Small intestine (tissue), 7 donors: Measurements from ENCODE around the gene PACSIN1. TPM values are rescaled to one million over a fixed set of nuclear protein-coding genes. Genes with fewer than 3 reads are reported as not detected.

Experiments used
- DNase-seq, 2 donors: peaks; one replicate each; pipeline versions ENCODE4 v3.0.0 to v3.0.0-alpha.2; 2013
- FAIRE-seq: peaks from 2 replicates; lab custom pipeline; 2012; peaks lifted over from hg19 to GRCh38; lab: Jason Lieb, UNC
- H3K27ac ChIP-seq, 3 donors: one replicate each; pipeline ENCODE4 v1.5.1; 2013; ENCODE audit warnings: low read length in 2 of 3, mild to moderate bottlenecking in 2 of 3, control low read depth in 1 of 3, inconsistent platforms in 1 of 3, low read depth in 1 of 3, moderate library complexity in 1 of 3
- H3K27me3 ChIP-seq, 3 donors: one replicate each; pipeline ENCODE4 v1.6.1; 2013; ENCODE audit warnings: low read length in 3 of 3, inconsistent platforms in 1 of 3; ENCODE audit not compliant: control insufficient read depth in 3 of 3, insufficient read depth in 3 of 3
- H3K36me3 ChIP-seq, 3 donors: one replicate each; pipeline ENCODE4 v1.6.1; 2013; ENCODE audit warnings: low read length in 3 of 3, inconsistent platforms in 1 of 3, low read depth in 1 of 3, mild to moderate bottlenecking in 1 of 3, moderate library complexity in 1 of 3; ENCODE audit not compliant: control insufficient read depth in 3 of 3, insufficient read depth in 2 of 3
- H3K4me1 ChIP-seq, 3 donors: one replicate each; pipeline ENCODE4 v1.6.1; 2013; ENCODE audit warnings: low read length in 2 of 3, inconsistent platforms in 1 of 3, low read depth in 1 of 3, mild to moderate bottlenecking in 1 of 3, moderate library complexity in 1 of 3; ENCODE audit not compliant: control insufficient read depth in 3 of 3, insufficient read depth in 2 of 3
- H3K4me3 ChIP-seq, 3 donors: one replicate each; pipeline ENCODE4 v1.5.1; 2013; ENCODE audit warnings: low read length in 3 of 3, control low read depth in 1 of 3, inconsistent platforms in 1 of 3, low read depth in 1 of 3, mild to moderate bottlenecking in 1 of 3, moderate library complexity in 1 of 3
- H3K9me3 ChIP-seq, 2 donors: one replicate each; pipeline ENCODE4 v1.6.1; 2013; ENCODE audit warnings: low read depth in 1 of 2, low read length in 1 of 2; ENCODE audit not compliant: control insufficient read depth in 2 of 2, insufficient read depth in 1 of 2
- WGBS, 3 donors: extraction: QIAGEN DNeasy Blood & Tissue Kit; methylation state at CpG; one replicate each; pipeline ENCODE4 v1.1.7; 2013; 5-methylcytosine and 5-hydroxymethylcytosine counted together
- polyA plus RNA-seq, 4 donors: library from polyadenylated mRNA; stranded (reverse) in 3 of 4; unstranded in 1 of 4; fragments of 200-250 nt in 3 of 4; fragments of 120-200 nt in 1 of 4; gene quantifications; one replicate each; pipeline versions ENCODE4 v1.2.1 to v1.2.3, GENCODE V29; 2013
- donor health status: healthy with polysubstance abuse.
- donor health status: control.
- donor health status: control.
- donor health status: Bipolar disorder and iron deficiency.
- donor health status: healthy.

PACSIN1 gene
- polyA plus RNA-seq, 4 donors, result 0.19 to 1.6 TPM; not detected in 2

GRCh38 chr6:34517461-34517881 is 51.6 kb downstream of the PACSIN1 start:
- Histone ChIP-seq H3K9me3 (no peaks in the 10 kb centered on the region), H3K4me3 (no peak overlapping the region), H3K4me1 (no peaks in the 10 kb centered on the region), H3K27ac (no peak overlapping the region), H3K36me3 (no peaks in the 10 kb centered on the region), H3K27me3 (peaks cover 0 to 25% (median 5%) of the 10 kb centered on the region in 3 donors)
- FAIRE-seq, result no peak
- WGBS, 3 donors, result 60 to 74% (median 69%) methylated on average over 4 of the region's 4 CpGs
- no peak for DNase-seq

- H3K4me3 ChIP-seq, result no peak overlapping the region
- H3K27me3 ChIP-seq, result peaks cover 0 to 25% (median 5%) of the 10 kb centered on the region in 3 donors
- H3K27ac ChIP-seq, result no peak overlapping the region
- no peaks in the 10 kb centered on the region for H3K36me3 ChIP-seq
- H3K9me3 ChIP-seq, result no peaks in the 10 kb centered on the region
- H3K4me1 ChIP-seq, result no peaks in the 10 kb centered on the region
- 86 to 88% (median 88%) methylated on average over 8 of the region's 8 CpGs for WGBS, 3 donors
- DNase-seq (no peak), FAIRE-seq (no peak)
Observed at GRCh38 chr6:34517966-34518365, 52.1 kb downstream of the PACSIN1 start.

GRCh38 chr6:34518669-34519365 is 52.9 kb downstream of the PACSIN1 start:
- no peaks in the 10 kb centered on the region for H3K9me3 ChIP-seq
- no peaks in the 10 kb centered on the region for H3K36me3 ChIP-seq
- DNase-seq, result no peak
- peaks cover 0 to 24% (median 5%) of the 10 kb centered on the region in 3 donors for H3K27me3 ChIP-seq
- no peaks in the 10 kb centered on the region for H3K4me1 ChIP-seq
- FAIRE-seq, result no peak
- H3K27ac ChIP-seq, result no peak overlapping the region
- WGBS, 3 donors, result 67 to 83% (median 69%) methylated on average over 3 to 4 of the region's 4 CpGs
- no peak overlapping the region for H3K4me3 ChIP-seq

GRCh38 chr6:34519971-34520644 is 54.2 kb downstream of the PACSIN1 start:
- 89 to 91% (median 91%) methylated on average over 8 of the region's 8 CpGs for whole genome bisulfite sequencing, 3 donors
- no peak for FAIRE-seq
- H3K27me3 ChIP-seq, result peaks cover 0 to 11% (median 3%) of the 10 kb centered on the region in 3 donors
- DNase-seq, result no peak
- no peaks in the 10 kb centered on the region for H3K4me1 ChIP-seq
- no peaks in the 10 kb centered on the region for H3K36me3 ChIP-seq
- no peak overlapping the region for H3K27ac ChIP-seq
- H3K4me3 ChIP-seq, result no peak overlapping the region
- no peaks in the 10 kb centered on the region for H3K9me3 ChIP-seq

- no peaks in the 10 kb centered on the region for H3K36me3 ChIP-seq
- no peak overlapping the region for H3K27ac ChIP-seq
- H3K4me3 ChIP-seq, result no peak overlapping the region
- H3K9me3 ChIP-seq, result no peaks in the 10 kb centered on the region
- 81 to 87% (median 86%) methylated on average over 19 to 24 of the region's 24 CpGs for WGBS, 3 donors
- FAIRE-seq (no peak), DNase-seq (no peak)
- no peaks in the 10 kb centered on the region for H3K4me1 ChIP-seq
- H3K27me3 ChIP-seq, result peaks cover 0 to 5% (median 0%) of the 10 kb centered on the region in 3 donors
Observed at GRCh38 chr6:34520645-34521462, 55.0 kb downstream of the PACSIN1 start.

GRCh38 chr6:34521463-34522285 is 55.8 kb downstream of the PACSIN1 start:
- FAIRE-seq, result no peak
- 83 to 93% (median 87%) methylated on average over 28 of the region's 28 CpGs for WGBS, 3 donors
- no peaks in the 10 kb centered on the region for H3K36me3 ChIP-seq
- DNase-seq, result no peak
- peaks cover 0 to 4% (median 0%) of the 10 kb centered on the region in 3 donors for H3K4me1 ChIP-seq
- H3K27me3 ChIP-seq, result no peaks in the 10 kb centered on the region
- H3K4me3 ChIP-seq, result no peak overlapping the region
- H3K9me3 ChIP-seq, result no peaks in the 10 kb centered on the region
- H3K27ac ChIP-seq, result no peak overlapping the region

- peaks cover 0 to 8% (median 0%) of the 10 kb centered on the region in 3 donors for H3K4me1 ChIP-seq
- FAIRE-seq (no peak), DNase-seq (no peak)
- H3K27me3 ChIP-seq, result no peaks in the 10 kb centered on the region
- 63 to 79% (median 77%) methylated on average over 10 of the region's 10 CpGs for WGBS, 3 donors
- no peak overlapping the region for H3K4me3 ChIP-seq
- H3K36me3 ChIP-seq, result no peaks in the 10 kb centered on the region
- H3K27ac ChIP-seq, result no peak overlapping the region
- no peaks in the 10 kb centered on the region for H3K9me3 ChIP-seq
Observed at GRCh38 chr6:34522761-34523160, 56.9 kb downstream of the PACSIN1 start.
